Neural cell (in vitro differentiated cells): ENCODE results near the gene DPEP1. TPM values are rescaled to one million over a fixed set of nuclear protein-coding genes. Genes with fewer than 3 reads are reported as not detected.

Experiments used
- H2AFZ ChIP-seq: fragments of 200-600, 300-800 bp; sonication (generic), shearing (Covaris generic); 2 replicates; pipeline ENCODE4 v1.6.0; 2014; ENCODE audit warnings: low read depth, mild to moderate bottlenecking, antibody characterized with exemption, low read length, moderate library complexity
- H3F3A ChIP-seq: fragments of 200-600 bp; shearing (Covaris generic); 2 replicates; pipeline ENCODE4 v1.6.1; 2016; ENCODE audit warnings: mild to moderate bottlenecking, moderate library complexity, mixed read lengths, antibody characterized with exemption, low read length; ENCODE audit not compliant: insufficient read depth, poor library complexity, severe bottlenecking
- H3K27ac ChIP-seq: fragments of 200-600, 300-800 bp; sonication (generic), shearing (Covaris generic); 2 replicates; pipeline ENCODE4 v1.5.1; 2014; ENCODE audit warnings: mild to moderate bottlenecking, low read length, moderate library complexity
- H3K27me3 ChIP-seq: fragments of 300-800, 200-600 bp; sonication (generic), shearing (Covaris generic); 2 replicates; pipeline ENCODE4 v1.6.0; 2014; ENCODE audit warnings: mild to moderate bottlenecking, low read depth, low read length, moderate library complexity; ENCODE audit not compliant: insufficient read depth
- H3K36me3 ChIP-seq: fragments of 300-800, 200-600 bp; sonication (generic), shearing (Covaris generic); 2 replicates; pipeline ENCODE4 v1.5.1; 2014; ENCODE audit warnings: mild to moderate bottlenecking, antibody characterized with exemption, low read length, moderate library complexity; ENCODE audit not compliant: insufficient read depth
- H3K4me2 ChIP-seq: fragments of 300-800, 200-600 bp; sonication (generic), shearing (Covaris generic); 2 replicates; pipeline ENCODE4 v1.6.0; 2014; ENCODE audit warnings: mild to moderate bottlenecking, low read length
- H3K4me3 ChIP-seq: fragments of 300-800, 200-600 bp; sonication (generic), shearing (Covaris generic); 2 replicates; pipeline ENCODE4 v1.5.1; 2014; ENCODE audit warnings: mild to moderate bottlenecking, low read length, moderate library complexity
- H3K79me2 ChIP-seq: fragments of 200-600 bp; shearing (Covaris generic); replicated peaks from 2 replicates; pipeline ENCODE4 v1.6.0; 2014; ENCODE audit warnings: mild to moderate bottlenecking, low read length, moderate library complexity; ENCODE audit not compliant: insufficient read depth
- H3K9ac ChIP-seq: fragments of 300-800, 200-600 bp; sonication (generic), shearing (Covaris generic); 2 replicates; pipeline ENCODE4 v1.6.1; 2016; ENCODE audit warnings: mild to moderate bottlenecking, low read length, mixed read lengths
- H3K9me2 ChIP-seq: fragments of 200-600 bp; shearing (Covaris generic); 2 replicates; pipeline ENCODE4 v1.6.1; 2016; ENCODE audit warnings: mild to moderate bottlenecking, low read length, mixed read lengths; ENCODE audit not compliant: insufficient read depth
- H3K9me3 ChIP-seq: fragments of 200-600, 300-800 bp; sonication (generic), shearing (Covaris generic); 2 replicates; pipeline ENCODE4 v1.6.1; 2016; ENCODE audit warnings: mild to moderate bottlenecking, mixed run types, low read length, moderate library complexity, mixed read lengths
- H4K20me1 ChIP-seq: fragments of 200-600 bp; shearing (Covaris generic); 2 replicates; pipeline ENCODE4 v1.6.1; 2016; ENCODE audit warnings: mild to moderate bottlenecking, mixed run types; ENCODE audit not compliant: insufficient read depth
- CTCF ChIP-seq: fragments of 450-650 bp; IDR thresholded peaks from 2 replicates; pipeline ENCODE4 v1.5.1; 2014; ENCODE audit warnings: antibody characterized with exemption, mild to moderate bottlenecking, moderate library complexity; ENCODE audit not compliant: poor library complexity, severe bottlenecking
- EP300 ChIP-seq: fragments of 450-650 bp; conservative IDR thresholded peaks from 2 replicates; pipeline ENCODE4 v1.6.1; 2014; ENCODE audit warnings: antibody characterized with exemption, mild to moderate bottlenecking, moderate library complexity; ENCODE audit not compliant: poor library complexity, severe bottlenecking
- EZH2 ChIP-seq: fragments of 200-600, 300-800 bp; shearing (Covaris generic), sonication (generic); IDR thresholded peaks from 2 replicates; pipeline ENCODE4 v1.6.1; 2014; ENCODE audit warnings: antibody characterized with exemption, low read length, borderline replicate concordance, mild to moderate bottlenecking; ENCODE audit not compliant: insufficient read depth, poor library complexity, severe bottlenecking
- MXI1 ChIP-seq: fragments of 450-650 bp; conservative IDR thresholded peaks from 2 replicates; pipeline ENCODE4 v1.6.1; 2014; ENCODE audit warnings: antibody characterized with exemption, mild to moderate bottlenecking; ENCODE audit not compliant: poor library complexity, severe bottlenecking
- POLR2AphosphoS5 ChIP-seq: IDR thresholded peaks from 2 replicates; pipeline ENCODE4 v1.6.1; 2012
- RAD21 ChIP-seq: fragments of 450-650 bp; conservative IDR thresholded peaks from 2 replicates; pipeline ENCODE4 v1.6.1; 2014; ENCODE audit warnings: antibody characterized with exemption, mild to moderate bottlenecking, moderate library complexity
- REST ChIP-seq: IDR thresholded peaks from 2 replicates; pipeline ENCODE4 v1.6.1; 2012; ENCODE audit warnings: borderline replicate concordance
- SMC3 ChIP-seq: fragments of 450-650 bp; conservative IDR thresholded peaks from 2 replicates; pipeline ENCODE4 v1.6.1; 2014; ENCODE audit warnings: antibody characterized with exemption, mild to moderate bottlenecking, moderate library complexity; ENCODE audit not compliant: poor library complexity
- polyA plus RNA-seq: library from polyadenylated mRNA; depleted of rRNA; stranded (reverse); fragments of >200 nt; gene quantifications from 2 replicates; pipeline ENCODE4 v1.2.3, GENCODE V29; 2014

DPEP1 gene
- polyA plus RNA-seq, 1 donor from 2014 or later: 0.33 TPM

GRCh38 chr16:89596061-89596689 lies 17.3 kb upstream of the DPEP1 start:
- no peaks in the 10 kb centered on the region for H3K79me2 ChIP-seq
- H4K20me1 ChIP-seq: no peaks in the 10 kb centered on the region
- no peak overlapping the region for H3K4me2 ChIP-seq
- TF ChIP-seq REST: no peak
- no peak for TF ChIP-seq CTCF
- no peak for TF ChIP-seq EP300
- no peak for TF ChIP-seq RAD21
- no peak for TF ChIP-seq EZH2
- no peaks in the 10 kb centered on the region for H3F3A ChIP-seq
- no peak overlapping the region for H3K4me3 ChIP-seq
- H3K9me2 ChIP-seq: no peaks in the 10 kb centered on the region
- no peak overlapping the region for H3K27ac ChIP-seq
- H3K9ac ChIP-seq: no peak overlapping the region
- H3K9me3 ChIP-seq: no peaks in the 10 kb centered on the region
- no peaks in the 10 kb centered on the region for H3K27me3 ChIP-seq
- H3K36me3 ChIP-seq: no peaks in the 10 kb centered on the region
- H2AFZ ChIP-seq: no peak overlapping the region

GRCh38 chr16:89596957-89597649 lies 16.3 kb upstream of the DPEP1 start:
- no peak overlapping the region for H2AFZ ChIP-seq
- H4K20me1 ChIP-seq: no peaks in the 10 kb centered on the region
- H3F3A ChIP-seq: no peaks in the 10 kb centered on the region
- no peaks in the 10 kb centered on the region for H3K79me2 ChIP-seq
- no peak for TF ChIP-seq EZH2
- TF ChIP-seq RAD21: no peak
- TF ChIP-seq REST: no peak
- no peak for TF ChIP-seq POLR2AphosphoS5
- no peak for TF ChIP-seq CTCF
- TF ChIP-seq MXI1: no peak
- TF ChIP-seq SMC3: no peak
- TF ChIP-seq EP300: no peak
- H3K9ac ChIP-seq: no peak overlapping the region
- H3K36me3 ChIP-seq: no peaks in the 10 kb centered on the region
- no peak overlapping the region for H3K4me2 ChIP-seq
- H3K9me2 ChIP-seq: no peaks in the 10 kb centered on the region
- no peak overlapping the region for H3K27ac ChIP-seq
- no peaks in the 10 kb centered on the region for H3K27me3 ChIP-seq
- H3K4me3 ChIP-seq: no peak overlapping the region
- no peaks in the 10 kb centered on the region for H3K9me3 ChIP-seq
